Thyroid gland (tissue), 4 donors: ENCODE measurements around the gene LPA.

Experiments used
- POLR2A ChIP-seq, 2 donors: fragments of 450-650 bp; IDR thresholded peaks; one replicate each; pipeline ENCODE4 v1.6.1; 2017; ENCODE audit warnings: antibody characterized with exemption in 2 of 2, mild to moderate bottlenecking in 2 of 2, moderate library complexity in 1 of 2
- TF ChIP-seq, protein P1 (sequence below), 6 experiments: fragments of 200-600 bp in 3 of 6; fragments of 450-650 bp in 3 of 6; sonication (generic) in 3 of 6; IDR thresholded peaks; one replicate each; pipeline ENCODE4 v1.5.1; 2016 to 2019; ENCODE audit warnings: antibody characterized with exemption in 6 of 6, mild to moderate bottlenecking in 2 of 6, inconsistent platforms in 1 of 6, moderate library complexity in 1 of 6

DNA sequence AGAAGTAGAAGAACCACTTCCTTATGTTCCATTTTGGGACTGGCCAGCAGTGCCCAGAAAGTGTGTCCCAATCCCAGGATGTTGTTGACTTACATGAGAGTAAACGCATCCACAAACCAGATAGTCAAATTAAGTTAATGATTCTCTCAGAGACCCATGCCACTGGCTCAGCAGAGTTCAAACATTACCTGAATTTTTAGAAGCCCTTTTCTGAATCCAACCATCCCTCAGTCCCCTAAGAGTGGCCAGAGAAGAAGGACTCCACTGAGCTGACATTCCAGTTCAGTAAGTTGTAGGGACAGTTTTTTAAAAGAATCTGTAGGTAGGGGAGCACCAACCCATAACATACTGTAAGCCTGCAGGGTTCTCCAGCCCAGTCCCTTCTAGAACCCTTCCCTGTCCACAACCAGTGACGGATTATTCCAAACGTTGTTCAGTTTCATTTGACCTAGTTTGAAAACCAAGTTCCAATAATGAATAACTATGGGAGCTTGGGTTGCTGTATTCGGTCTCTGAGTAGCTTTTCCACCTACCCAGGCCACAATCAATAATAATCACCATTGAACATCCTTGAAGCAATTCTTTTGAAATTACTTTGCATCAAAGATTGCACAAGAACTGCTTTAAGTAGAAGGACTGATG, 153.0 kb downstream of the LPA start:
- TF ChIP-seq, protein P1, sequence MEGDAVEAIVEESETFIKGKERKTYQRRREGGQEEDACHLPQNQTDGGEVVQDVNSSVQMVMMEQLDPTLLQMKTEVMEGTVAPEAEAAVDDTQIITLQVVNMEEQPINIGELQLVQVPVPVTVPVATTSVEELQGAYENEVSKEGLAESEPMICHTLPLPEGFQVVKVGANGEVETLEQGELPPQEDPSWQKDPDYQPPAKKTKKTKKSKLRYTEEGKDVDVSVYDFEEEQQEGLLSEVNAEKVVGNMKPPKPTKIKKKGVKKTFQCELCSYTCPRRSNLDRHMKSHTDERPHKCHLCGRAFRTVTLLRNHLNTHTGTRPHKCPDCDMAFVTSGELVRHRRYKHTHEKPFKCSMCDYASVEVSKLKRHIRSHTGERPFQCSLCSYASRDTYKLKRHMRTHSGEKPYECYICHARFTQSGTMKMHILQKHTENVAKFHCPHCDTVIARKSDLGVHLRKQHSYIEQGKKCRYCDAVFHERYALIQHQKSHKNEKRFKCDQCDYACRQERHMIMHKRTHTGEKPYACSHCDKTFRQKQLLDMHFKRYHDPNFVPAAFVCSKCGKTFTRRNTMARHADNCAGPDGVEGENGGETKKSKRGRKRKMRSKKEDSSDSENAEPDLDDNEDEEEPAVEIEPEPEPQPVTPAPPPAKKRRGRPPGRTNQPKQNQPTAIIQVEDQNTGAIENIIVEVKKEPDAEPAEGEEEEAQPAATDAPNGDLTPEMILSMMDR (IDR thresholded peaks at IDR 0.05) = no peak
- no peak for TF ChIP-seq POLR2A (IDR thresholded peaks at IDR 0.05)
